H9 (cell line): ENCODE results near the gene SNN. TPM values are rescaled to one million over a fixed set of nuclear protein-coding genes. Genes with fewer than 3 reads are reported as not detected.

Experiments used
- DNase-seq: peaks from one replicate; pipeline ENCODE4 v3.0.0-alpha.2; 2017
- H2AFZ ChIP-seq: one replicate; pipeline ENCODE4 v1.6.1; 2013; ENCODE audit warnings: mild to moderate bottlenecking, low read length, control low read depth, moderate library complexity
- H2AK5ac ChIP-seq: 2 replicates; pipeline ENCODE4 v1.6.1; 2013; ENCODE audit warnings: low read length, control low read depth, mixed read lengths; ENCODE audit not compliant: insufficient read length
- H2BK120ac ChIP-seq: one replicate; pipeline ENCODE4 v1.6.1; 2013; ENCODE audit warnings: low read depth, mild to moderate bottlenecking, low read length, control low read depth, inconsistent platforms; ENCODE audit not compliant: poor library complexity, severe bottlenecking
- H2BK12ac ChIP-seq: 2 replicates; pipeline ENCODE4 v1.6.1; 2013; ENCODE audit warnings: low read length, control low read depth, mixed read lengths, low read depth; ENCODE audit not compliant: insufficient read length
- H2BK15ac ChIP-seq: 2 replicates; pipeline ENCODE4 v1.6.1; 2013; ENCODE audit warnings: low read depth, low read length, control low read depth
- H2BK20ac ChIP-seq: one replicate; pipeline ENCODE4 v1.6.1; 2013; ENCODE audit warnings: low read depth, mild to moderate bottlenecking, low read length, control low read depth, inconsistent platforms; ENCODE audit not compliant: poor library complexity, severe bottlenecking
- H2BK5ac ChIP-seq: 2 replicates; pipeline ENCODE4 v1.6.1; 2013; ENCODE audit warnings: low read length, control low read depth, mixed read lengths; ENCODE audit not compliant: insufficient read length
- H3K14ac ChIP-seq: 2 replicates; pipeline ENCODE4 v1.6.1; 2013; ENCODE audit warnings: low read length, control low read depth; ENCODE audit not compliant: insufficient read depth
- H3K18ac ChIP-seq: 2 replicates; pipeline ENCODE4 v1.6.1; 2013; ENCODE audit warnings: low read depth, mild to moderate bottlenecking, mixed read lengths, low read length, control low read depth; ENCODE audit not compliant: insufficient read length
- H3K23ac ChIP-seq: 2 replicates; pipeline ENCODE4 v1.6.1; 2013; ENCODE audit warnings: low read length, control low read depth, mixed read lengths, low read depth; ENCODE audit not compliant: insufficient read length
- H3K23me2 ChIP-seq: 2 replicates; pipeline ENCODE4 v1.6.1; 2013; ENCODE audit warnings: low read depth, mild to moderate bottlenecking, mixed read lengths, low read length, control low read depth; ENCODE audit not compliant: insufficient read length, poor library complexity, severe bottlenecking
- H3K27ac ChIP-seq: 2 replicates; pipeline ENCODE4 v1.5.1; 2013; ENCODE audit warnings: low read length, control low read depth, mixed read lengths, low read depth; ENCODE audit not compliant: insufficient read length
- H3K27me3 ChIP-seq: 2 replicates; pipeline ENCODE4 v1.6.1; 2013; ENCODE audit warnings: low read length, control low read depth, inconsistent platforms; ENCODE audit not compliant: insufficient read depth
- H3K4ac ChIP-seq: 2 replicates; pipeline ENCODE4 v1.6.1; 2013; ENCODE audit warnings: low read depth, mild to moderate bottlenecking, control low read depth, inconsistent platforms, low read length, moderate library complexity
- H3K4me1 ChIP-seq: 2 replicates; pipeline ENCODE4 v1.6.1; 2013; ENCODE audit warnings: low read length, control low read depth, inconsistent platforms; ENCODE audit not compliant: insufficient read depth
- H3K4me2 ChIP-seq: 2 replicates; pipeline ENCODE4 v1.6.1; 2013; ENCODE audit warnings: low read length, control low read depth, mixed read lengths; ENCODE audit not compliant: insufficient read length, insufficient read depth
- H3K56ac ChIP-seq: 2 replicates; pipeline ENCODE4 v1.6.1; 2013; ENCODE audit warnings: low read depth, mild to moderate bottlenecking, mixed read lengths, low read length, control low read depth; ENCODE audit not compliant: insufficient read length
- H3K79me1 ChIP-seq: 2 replicates; pipeline ENCODE4 v1.6.1; 2013; ENCODE audit warnings: low read depth, mild to moderate bottlenecking, moderate library complexity, low read length, control low read depth, inconsistent platforms; ENCODE audit not compliant: insufficient read depth, poor library complexity, severe bottlenecking
- H3K79me2 ChIP-seq: 2 replicates; pipeline ENCODE4 v1.6.1; 2013; ENCODE audit warnings: low read length, control low read depth, inconsistent platforms; ENCODE audit not compliant: insufficient read depth
- H3K9ac ChIP-seq: 2 replicates; pipeline ENCODE4 v1.6.1; 2013; ENCODE audit warnings: low read length, control low read depth, mixed read lengths; ENCODE audit not compliant: insufficient read length; ENCODE audit errors: extremely low read depth
- H3K9me3 ChIP-seq: one replicate; pipeline ENCODE4 v1.6.1; 2013; ENCODE audit warnings: low read depth, low read length, inconsistent platforms; ENCODE audit not compliant: control insufficient read depth
- H3T11ph ChIP-seq: one replicate; pipeline ENCODE4 v1.6.1; 2013; ENCODE audit warnings: mild to moderate bottlenecking, low read length, control low read depth, inconsistent platforms
- H4K20me1 ChIP-seq: one replicate; pipeline ENCODE4 v1.6.1; 2013; ENCODE audit not compliant: control insufficient read depth, insufficient read length, insufficient read depth
- H4K5ac ChIP-seq: 2 replicates; pipeline ENCODE4 v1.6.1; 2013; ENCODE audit warnings: low read depth, mild to moderate bottlenecking, mixed read lengths, low read length, control low read depth; ENCODE audit not compliant: insufficient read length
- H4K8ac ChIP-seq: replicated peaks from 2 replicates; pipeline ENCODE4 v1.6.1; 2013; ENCODE audit warnings: low read length, control low read depth, mixed read lengths, low read depth; ENCODE audit not compliant: insufficient read length
- H4K91ac ChIP-seq: 2 replicates; pipeline ENCODE4 v1.6.1; 2013; ENCODE audit warnings: low read depth, mild to moderate bottlenecking, moderate library complexity, mixed read lengths, low read length, control low read depth; ENCODE audit not compliant: insufficient read length
- H3K27ac Mint-ChIP-seq, 3 experiments: 2 replicates in 2 of 3; 3 replicates in 1 of 3; pipeline ENCODE4 v1.8.0; 2020 to 2021; ENCODE audit warnings: mixed read lengths in 3 of 3, mild to moderate bottlenecking in 1 of 3, moderate library complexity in 1 of 3
- H3K27me3 Mint-ChIP-seq: 2 replicates; pipeline ENCODE4 v1.8.0; 2021; ENCODE audit warnings: low read depth, mild to moderate bottlenecking, moderate library complexity, mixed read lengths
- H3K36me3 Mint-ChIP-seq, 3 experiments: 2 replicates in 2 of 3; 3 replicates in 1 of 3; pipeline ENCODE4 v1.8.0; 2020 to 2021; ENCODE audit warnings: low read depth in 3 of 3, mixed read lengths in 3 of 3; ENCODE audit not compliant: insufficient read depth in 1 of 3
- H3K4me1 Mint-ChIP-seq, 2 experiments: 2 replicates each; pipeline ENCODE4 v1.8.0; 2020; ENCODE audit warnings: mixed read lengths in 2 of 2
- H3K4me3 Mint-ChIP-seq, 2 experiments: 2 replicates in 1 of 2; 3 replicates in 1 of 2; pipeline ENCODE4 v1.8.0; 2020 to 2021; ENCODE audit warnings: mild to moderate bottlenecking in 2 of 2, mixed read lengths in 2 of 2, moderate library complexity in 1 of 2
- H3K9me3 Mint-ChIP-seq, 2 experiments: 2 replicates in 1 of 2; 3 replicates in 1 of 2; pipeline ENCODE4 v1.8.0; 2020; ENCODE audit warnings: mild to moderate bottlenecking in 2 of 2, mixed read lengths in 2 of 2, moderate library complexity in 1 of 2
- CTCF ChIP-seq: fragments of 200-600 bp; sonication (generic); conservative IDR thresholded peaks from 3 replicates; pipeline ENCODE4 v1.8.0; 2021; ENCODE audit warnings: antibody characterized with exemption, mild to moderate bottlenecking
- WGBS: extraction: QIAGEN DNeasy Blood & Tissue Kit; methylation state at CpG from one replicate; pipeline ENCODE4 v1.1.7; 2013; ENCODE audit warnings: missing lambda C conversion rate, low lambda C conversion rate, mixed read lengths; ENCODE audit not compliant: insufficient read length; ENCODE audit errors: extremely low coverage; 5-methylcytosine and 5-hydroxymethylcytosine counted together
- total RNA-seq: library from RNA; stranded (reverse); gene quantifications from 2 replicates; pipeline ENCODE4 v1.2.1, GENCODE V29; 2021

Gene SNN
- total RNA-seq, 1 experiment from 2014 or later, result 44.2 TPM

- WGBS, result no CpG with 5 or more reads among the region's 9 CpGs
- Histone ChIP-seq H2AFZ (no peak overlapping the region), H3K4me2 (no peak overlapping the region), H4K91ac (no peak overlapping the region), H2BK20ac (no peak overlapping the region), H3K79me2 (no peaks in the 10 kb centered on the region), H3K23me2 (no peaks in the 10 kb centered on the region), H3K27me3 (no peaks in the 10 kb centered on the region), H3K27ac (no peak overlapping the region), H3T11ph (no peak overlapping the region), H2BK5ac (no peak overlapping the region), H4K8ac (no peak overlapping the region), H3K9ac (no peak overlapping the region), H3K9me3 (no peaks in the 10 kb centered on the region), H3K14ac (no peak overlapping the region), H2BK120ac (no peak overlapping the region), H3K4me1 (no peaks in the 10 kb centered on the region), H3K4ac (no peak overlapping the region), H3K23ac (no peak overlapping the region), H3K79me1 (no peaks in the 10 kb centered on the region), H2BK12ac (no peak overlapping the region), H2BK15ac (no peak overlapping the region), H4K5ac (no peak overlapping the region), H4K20me1 (no peaks in the 10 kb centered on the region), H2AK5ac (no peak overlapping the region), H3K18ac (no peak overlapping the region), H3K56ac (no peak overlapping the region)
- Mint-ChIP-seq H3K9me3 (no peaks in the 10 kb centered on the region), H3K27me3 (no peaks in the 10 kb centered on the region), H3K4me1 (peaks cover 0 to 6% of the 10 kb centered on the region in 2 experiments; a peak in 2 of 4 replicates), H3K27ac (no peak overlapping the region), H3K4me3 (no peak overlapping the region), H3K36me3 (peaks cover 2 to 49% (median 35%) of the 10 kb centered on the region in 3 experiments; a peak in 5 of 7 replicates)
- TF ChIP-seq CTCF, result no peak
- no peak for DNase-seq
Measured at GRCh38 chr16:11685844-11686618, 17.8 kb downstream of the SNN start.
